ENCODE measurements around the gene SEPTIN1.
A peak's percentile ranks its signal among the peaks of the same experiment; 100 is the strongest.

Gene SEPTIN1

GRCh38 chr16:30371248-30371816 is 11.0 kb downstream of the SEPTIN1 start:
- H3K4me1 ChIP-seq (ENCODE audit: control insufficient read depth, insufficient read depth, low read length): peaks cover 7% of the 10 kb centered on the region
- peak overlapping the region; percentile 34 for H3K4me3 ChIP-seq (ENCODE audit: low read depth, low read length)
- ChIA-PET POLR2A (interaction anchor here (0.5 to 4.2 kb wide), 28 partner anchors 8 to 306 kb away, joined by 3 to 60 read pairs (median 6); partner anchors contain the start of genes ALDOA, CD2BP2, CORO1A and DCTPP1), CTCF (interaction anchor here (0.6 to 2.1 kb wide), 14 partner anchors 11 to 677 kb away, joined by 3 to 18 read pairs (median 4); partner anchors contain the start of genes ALDOA, DCTPP1, SEPTIN1 and TBX6)
- H3K27ac ChIP-seq (ENCODE audit: extremely low read depth, low read depth, low read length): peak overlapping the region; percentile 19
- H3K36me3 ChIP-seq (ENCODE audit: control insufficient read depth in 2 of 2, insufficient read depth in 1 of 2, low read length in 2 of 2): peaks cover under 1 to 15% of the 10 kb centered on the region in 2 experiments; a peak in 2 of 3 replicates
- H3K9me3 ChIP-seq (ENCODE audit: control insufficient read depth, insufficient read depth, low read depth, low read length): no peaks in the 10 kb centered on the region
- TF ChIP-seq ZNF280D (tag by site-specific recombination; IDR thresholded peaks at IDR 0.05): no peak
- no peak; the same call in 1 of the 2 replicates for TF ChIP-seq ZNF211 (tag by site-specific recombination; IDR thresholded peaks at IDR 0.05; ENCODE audit: low read depth)
- no peak for TF ChIP-seq ZNF626 (tag by site-specific recombination; IDR thresholded peaks at IDR 0.05)
- TF ChIP-seq ZSCAN30 (tag by site-specific recombination; IDR thresholded peaks at IDR 0.05): 0 out of 2 replicates have a peak, but pooled peaks have one; percentile 23
- no peak for TF ChIP-seq ZNF571 (tag by site-specific recombination; IDR thresholded peaks at IDR 0.05)
- TF ChIP-seq ZNF366 (tag by site-specific recombination; conservative IDR thresholded peaks at IDR 0.05): no peak
- no peak for TF ChIP-seq SCRT1 (tag by site-specific recombination; IDR thresholded peaks at IDR 0.05; ENCODE audit: borderline replicate concordance)
- TF ChIP-seq ZNF398 (tag by site-specific recombination; IDR thresholded peaks at IDR 0.05): peak; percentile 39; the same call in 1 of the 2 replicates
- no peak for TF ChIP-seq ZNF664 (tag by site-specific recombination; IDR thresholded peaks at IDR 0.05)
- TF ChIP-seq ZNF580 (tag by site-specific recombination; IDR thresholded peaks at IDR 0.05): no peak
- TF ChIP-seq ZNF175 (tag by site-specific recombination; IDR thresholded peaks at IDR 0.05): no peak
- TF ChIP-seq ZNF561 (tag by site-specific recombination; IDR thresholded peaks at IDR 0.05; ENCODE audit: borderline replicate concordance): no peak
- peak; percentile 68 for TF ChIP-seq ZFP69B (tag by site-specific recombination; IDR thresholded peaks at IDR 0.05)
- no peak; the same call in 1 of the 2 replicates for TF ChIP-seq GFI1B (tag by site-specific recombination; IDR thresholded peaks at IDR 0.05)
- no peak for TF ChIP-seq INSM2 (tag by site-specific recombination; IDR thresholded peaks at IDR 0.05)
- TF ChIP-seq ZNF792 (tag by site-specific recombination; IDR thresholded peaks at IDR 0.05): no peak; the same call in 1 of the 2 replicates
- TF ChIP-seq ZNF362 (tag by site-specific recombination; IDR thresholded peaks at IDR 0.05): no peak
- TF ChIP-seq ZNF350 (tag by site-specific recombination; IDR thresholded peaks at IDR 0.05): no peak
- TF ChIP-seq OVOL3 (tag by site-specific recombination; IDR thresholded peaks at IDR 0.05): no peak
- no peak for TF ChIP-seq ZNF449 (tag by site-specific recombination; IDR thresholded peaks at IDR 0.05)
- no peak for TF ChIP-seq ZNF843 (tag by site-specific recombination; IDR thresholded peaks at IDR 0.05)
- TF ChIP-seq ZNF692 (tag by site-specific recombination; IDR thresholded peaks at IDR 0.05): peak; percentile 79
- no peak for TF ChIP-seq ZNF140 (tag by site-specific recombination; IDR thresholded peaks at IDR 0.05)
- no peak for TF ChIP-seq TRIM28 (IDR thresholded peaks at IDR 0.05; ENCODE audit: borderline replicate concordance, low read length)
- no peak for TF ChIP-seq ZNF596 (tag by site-specific recombination; IDR thresholded peaks at IDR 0.05)

Measured in HEK293 (cell line).